Thoracic aorta (tissue), 2 donors: ENCODE measurements around the gene TMEM208. TPM values are rescaled to one million over a fixed set of nuclear protein-coding genes. Genes with fewer than 3 reads are reported as not detected.
A peak's percentile ranks its signal among the peaks of the same experiment; 100 is the strongest.

Experiments
- ATAC-seq: fragments of 150-250 bp; one replicate; pipeline ENCODE4 v1.8.0; 2017; ENCODE audit warnings: low read depth; ENCODE audit not compliant: insufficient number of reproducible peaks, low FRiP score
- DNase-seq: peaks from one replicate; pipeline ENCODE4 v3.0.0-alpha.2; 2020; ENCODE audit warnings: low spot score
- H3K27ac ChIP-seq, 2 donors: fragments of 200-600 bp; sonication (generic); 1 replicate in 1 of 2; 2 replicates in 1 of 2; pipeline ENCODE4 v1.5.1; 2016; ENCODE audit warnings: mild to moderate bottlenecking in 2 of 2, moderate library complexity in 2 of 2
- H3K27me3 ChIP-seq: fragments of 200-600 bp; sonication (generic); replicated peaks from 2 replicates; pipeline ENCODE4 v1.6.0; 2016; ENCODE audit warnings: mild to moderate bottlenecking; ENCODE audit not compliant: insufficient read depth
- H3K36me3 ChIP-seq: fragments of 200-600 bp; sonication (generic); one replicate; pipeline ENCODE4 v1.5.1; 2016
- H3K4me1 ChIP-seq, 2 donors: fragments of 200-600 bp; sonication (generic); 1 replicate in 1 of 2; 2 replicates in 1 of 2; pipeline versions ENCODE4 v1.5.1 to v1.6.0; 2016; ENCODE audit warnings: low read depth in 2 of 2, mild to moderate bottlenecking in 1 of 2; ENCODE audit not compliant: control insufficient read depth in 1 of 2
- H3K4me3 ChIP-seq: fragments of 200-600 bp; sonication (generic); 2 replicates; pipeline ENCODE4 v1.5.1; 2016; ENCODE audit warnings: mild to moderate bottlenecking
- H3K9me3 ChIP-seq: fragments of 200-600 bp; sonication (generic); 2 replicates; pipeline ENCODE4 v1.5.1; 2016
- CTCF ChIP-seq: fragments of 200-600 bp; sonication (generic); IDR thresholded peaks from one replicate; pipeline ENCODE4 v1.5.1; 2019; ENCODE audit warnings: antibody characterized with exemption
- total RNA-seq, 2 donors: library from RNA; depleted of rRNA; stranded (reverse); fragments of >200 nt; gene quantifications; one replicate each; pipeline versions ENCODE4 v1.1.0 to v1.2.3, GENCODE V29; 2016

The TMEM208 gene
- total RNA-seq = 10 to 100 TPM; 21.2 to 32.2 TPM

GRCh38 chr16:67226804-67227566 lies at the start of gene TMEM208:
TMEM208 (plus strand) TSS chr16:67227130; CDS start chr16:67227219, 89 bp downstream.
- H3K36me3 ChIP-seq = peaks cover 32% of the 10 kb centered on the region
- DNase-seq (peak; percentile 91), ATAC-seq (peak; percentile 50)
- H3K27me3 ChIP-seq = no peaks in the 10 kb centered on the region
- no peaks in the 10 kb centered on the region for H3K9me3 ChIP-seq
- peak within 1 kb of the TSS; percentile 72 to 74 for H3K27ac ChIP-seq
- H3K4me3 ChIP-seq = peak within 1 kb of the TSS; percentile 84
- no peak for TF ChIP-seq CTCF
- peaks cover 9 to 16% of the 10 kb centered on the region in 2 donors for H3K4me1 ChIP-seq

DNA sequence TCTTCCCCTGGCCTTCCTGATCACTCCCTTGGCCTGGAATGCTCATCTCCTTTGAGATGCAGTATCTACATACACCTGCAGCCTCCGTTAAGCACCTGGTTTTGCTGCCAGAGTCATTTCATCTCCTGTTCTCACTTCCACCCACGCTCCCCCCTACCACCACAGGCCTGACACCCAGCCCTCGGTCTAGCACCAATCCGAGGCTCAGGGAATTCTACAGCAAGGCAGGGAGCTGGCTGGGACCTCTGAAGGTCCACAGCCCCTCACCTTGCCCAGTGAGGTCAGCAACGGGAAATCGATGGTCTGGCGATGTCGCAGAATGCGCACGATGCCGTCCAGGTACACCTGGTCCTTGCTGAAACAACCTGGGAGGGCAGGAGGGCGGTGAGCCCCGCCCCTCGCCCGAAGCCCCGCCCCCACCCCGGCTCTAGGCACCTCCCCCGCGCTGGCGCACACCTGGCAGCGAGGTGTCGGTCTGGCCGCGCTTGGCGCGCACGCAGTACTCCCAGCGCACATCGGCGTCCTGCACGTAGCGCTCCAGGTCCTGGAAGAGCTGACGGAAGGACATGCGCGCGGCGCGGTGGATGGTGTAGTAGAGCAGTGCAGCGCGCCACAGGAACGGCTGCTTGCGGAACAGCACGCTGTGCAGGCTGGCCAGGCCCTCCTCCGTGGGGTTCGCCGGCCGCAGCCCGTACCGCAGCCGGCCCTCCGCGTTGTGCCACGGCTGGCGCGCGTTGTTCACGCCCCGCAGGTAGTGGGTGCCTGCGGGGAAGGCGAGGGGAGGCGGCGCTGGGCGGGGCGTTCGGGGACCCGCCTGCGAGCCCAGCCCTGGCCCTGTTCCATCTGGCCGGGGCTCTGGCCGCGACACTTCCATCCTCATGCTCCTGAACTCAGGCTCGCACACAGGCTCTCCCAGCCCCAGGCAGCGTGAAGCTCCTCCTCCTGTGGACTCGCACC lies 48.9 kb upstream of the TMEM208 start:
- ATAC-seq (no peak), DNase-seq (no peak)
- Histone ChIP-seq H3K27me3 (no peaks in the 10 kb centered on the region), H3K4me3 (peak overlapping the region; percentile 71), H3K4me1 (peaks cover 25 to 43% of the 10 kb centered on the region in 2 donors), H3K27ac (no peak overlapping the region), H3K9me3 (no peaks in the 10 kb centered on the region), H3K36me3 (peaks cover 3% of the 10 kb centered on the region)
- TF ChIP-seq CTCF = peak; percentile 38

DNA sequence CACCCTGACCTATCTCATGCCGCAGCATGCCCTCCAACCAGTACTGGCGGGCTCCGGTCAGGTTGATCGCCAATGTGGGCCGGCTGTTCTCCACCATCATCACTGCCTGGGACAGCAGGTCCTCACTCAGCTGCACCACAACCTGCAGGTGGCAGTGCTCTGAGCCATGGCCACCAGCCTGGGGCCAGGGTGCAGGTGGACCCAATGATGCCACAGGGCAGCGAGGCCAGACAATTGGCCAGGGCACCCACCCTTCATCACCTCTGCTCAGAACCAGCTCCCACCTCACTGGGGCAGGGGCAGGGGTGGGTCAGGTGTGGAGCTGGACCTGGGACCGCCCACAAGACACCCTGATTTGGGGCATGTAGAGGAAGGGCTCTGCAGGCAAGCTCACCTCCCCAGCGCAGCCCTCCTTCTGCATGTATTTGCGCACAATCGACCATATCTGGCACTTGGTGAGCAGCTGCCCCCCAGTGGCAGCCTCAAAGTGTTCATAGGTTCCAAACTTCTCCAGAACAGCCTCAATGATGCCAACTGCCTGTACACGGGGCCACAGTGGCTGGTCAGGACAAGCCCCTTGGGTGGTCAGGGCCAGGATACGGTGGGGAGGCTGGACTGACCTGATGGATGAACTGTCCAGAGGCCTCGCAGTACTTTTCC lies 47.4 kb upstream of the TMEM208 start:
- no peak for DNase-seq
- TF ChIP-seq CTCF = no peak
- ATAC-seq = no peak
- Histone ChIP-seq H3K4me3 (no peak overlapping the region), H3K9me3 (no peaks in the 10 kb centered on the region), H3K36me3 (peaks cover 3% of the 10 kb centered on the region), H3K4me1 (peaks cover 18 to 40% of the 10 kb centered on the region in 2 donors), H3K27me3 (no peaks in the 10 kb centered on the region), H3K27ac (no peak overlapping the region)

GRCh38 chr16:67180166-67180565 lies 46.8 kb upstream of the TMEM208 start:
- DNase-seq (no peak), ATAC-seq (no peak)
- Histone ChIP-seq H3K36me3 (peaks cover 3% of the 10 kb centered on the region), H3K27me3 (no peaks in the 10 kb centered on the region), H3K4me3 (no peak overlapping the region), H3K4me1 (peaks cover 18 to 40% of the 10 kb centered on the region in 2 donors), H3K27ac (no peak overlapping the region), H3K9me3 (no peaks in the 10 kb centered on the region)
- TF ChIP-seq CTCF = no peak
